Measurements from ENCODE around the gene PDLIM3.
"Not testable (repeated sequence)": the region's sequence is repeated elsewhere in the genome, so short reads cannot be mapped to it uniquely, and the experiment has no call there.

Gene PDLIM3

DNA sequence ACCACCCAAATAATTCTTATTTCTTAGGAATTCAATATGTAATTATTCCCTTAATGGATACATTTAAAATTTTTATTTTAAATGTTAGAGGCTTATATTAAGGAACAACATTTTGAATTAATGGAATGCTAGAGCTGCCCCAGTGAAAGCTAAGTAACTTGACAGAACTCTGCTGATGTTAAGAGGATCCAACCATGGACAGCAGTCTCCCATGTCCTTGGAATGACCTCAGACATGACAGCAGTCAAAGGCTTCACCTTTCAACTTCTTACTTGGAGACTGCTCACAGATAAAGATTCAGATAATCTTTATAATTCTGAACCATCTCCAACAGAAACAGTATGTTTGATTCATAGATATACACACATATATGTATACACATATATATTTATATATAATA is 17.2 kb downstream of the PDLIM3 start:
- FAIRE-seq: no peak

DNA sequence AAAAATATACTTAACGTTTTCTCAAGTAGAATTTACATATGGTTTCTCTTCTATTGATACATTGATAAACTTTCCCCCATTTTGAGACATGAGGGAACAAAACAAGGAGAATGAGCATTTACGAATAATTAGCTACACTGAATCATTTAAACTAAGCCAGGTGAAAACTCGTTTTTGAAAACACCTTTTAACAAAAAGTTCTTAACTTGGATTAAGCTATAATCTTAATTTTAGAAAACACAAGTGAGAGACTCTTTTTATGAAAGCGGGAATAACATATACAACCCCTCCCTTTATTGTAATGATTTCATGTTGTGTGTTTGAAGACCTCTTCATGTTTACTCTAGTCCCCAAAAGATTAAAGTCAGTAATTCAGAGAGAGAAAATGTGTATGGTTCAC is 20.1 kb downstream of the PDLIM3 start:
- no peak for FAIRE-seq

DNA sequence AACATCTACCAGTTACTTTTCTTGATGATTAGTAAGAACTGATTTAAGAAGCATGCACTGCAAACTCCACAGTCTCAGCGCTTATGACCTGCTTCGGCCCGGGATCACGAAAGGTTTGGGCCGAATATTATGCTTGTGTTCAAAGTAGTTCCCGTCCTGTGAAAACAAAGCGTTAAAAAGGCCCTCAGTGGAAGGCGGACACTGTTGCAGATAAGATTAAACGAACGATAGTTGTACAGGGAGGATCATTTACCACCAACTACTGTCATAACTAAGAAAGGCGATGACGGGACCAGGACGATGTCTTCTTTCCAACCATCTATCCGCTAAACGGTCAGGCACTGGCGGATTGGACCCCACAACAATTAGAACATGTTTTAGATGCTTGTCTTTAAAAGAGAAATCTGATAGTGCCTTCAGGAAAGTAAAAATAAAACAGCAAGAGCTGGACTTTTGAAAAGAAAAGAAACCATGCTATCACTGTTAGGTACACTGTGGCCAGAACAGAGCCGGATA is 21.1 kb downstream of the PDLIM3 start:
- FAIRE-seq: no peak

DNA sequence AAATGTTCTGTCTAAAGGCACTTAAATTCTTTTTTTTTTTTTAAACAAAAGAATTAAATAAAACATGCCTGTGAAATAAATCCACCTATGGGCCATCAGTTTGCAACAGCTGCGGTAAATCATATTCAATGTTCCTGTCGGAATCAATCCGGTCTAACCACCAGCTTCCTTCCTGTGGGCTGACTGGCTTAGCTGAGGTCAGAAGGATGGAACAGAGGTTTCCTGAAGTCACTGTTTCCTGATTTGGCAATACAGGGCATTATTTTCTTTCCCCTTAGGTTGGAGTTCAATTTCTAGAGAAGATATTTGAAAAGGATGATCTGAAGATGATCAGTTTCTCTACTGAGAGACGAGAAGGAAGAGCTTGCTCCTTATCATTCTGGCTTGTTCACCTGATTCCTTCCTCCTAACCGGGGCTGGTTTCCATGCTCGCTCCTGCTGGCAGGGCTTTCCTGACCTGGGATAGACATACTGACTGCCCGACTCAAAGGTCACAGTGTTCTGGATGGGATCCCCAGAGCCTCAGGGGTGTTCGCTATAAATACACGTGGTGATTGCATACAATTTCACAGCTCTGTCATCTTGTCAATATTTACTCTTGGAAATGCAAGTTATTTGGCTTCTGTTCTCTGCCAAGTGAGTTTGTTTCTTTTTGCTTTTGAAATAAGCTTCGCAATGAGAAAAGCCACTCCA is 21.7 kb downstream of the PDLIM3 start:
- FAIRE-seq: no peak

DNA sequence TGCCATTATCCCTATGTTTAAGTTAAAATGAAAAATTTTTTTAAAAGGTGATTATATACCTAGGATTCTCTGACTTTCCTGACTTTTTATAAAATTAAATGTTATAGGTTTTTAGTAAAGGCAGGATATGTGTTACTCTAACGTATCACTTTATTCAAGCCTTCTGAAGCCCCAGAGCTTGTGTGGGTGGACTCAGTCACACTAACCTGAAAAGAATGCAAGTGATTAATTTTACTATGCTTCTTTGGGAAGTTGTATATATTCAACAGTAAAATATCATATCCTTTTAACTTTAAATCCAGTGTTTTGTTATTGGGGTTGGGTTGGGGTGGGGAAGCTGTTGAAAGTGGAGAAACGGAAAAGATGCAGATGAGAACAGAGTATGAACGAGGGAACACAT is 22.8 kb downstream of the PDLIM3 start:
- no peak for FAIRE-seq

DNA sequence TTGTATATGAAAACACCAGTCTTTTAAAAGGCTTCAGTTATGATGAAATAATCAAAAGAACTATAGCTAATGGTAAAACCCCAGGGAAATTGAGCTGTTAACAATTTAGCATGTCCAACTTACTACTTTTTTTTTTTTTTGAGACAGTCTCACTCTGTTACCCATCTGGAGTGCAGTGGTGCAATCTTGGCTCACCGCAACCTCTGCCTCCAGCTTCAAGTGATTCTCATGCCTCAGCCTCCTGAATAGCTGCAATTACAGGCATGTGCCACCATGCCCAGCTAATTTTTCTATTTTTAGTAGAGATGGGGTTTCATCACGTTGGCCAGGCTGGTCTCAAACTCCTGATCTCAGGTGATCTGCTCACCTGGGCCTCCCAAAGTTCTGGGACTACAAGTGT is 24.1 kb downstream of the PDLIM3 start:
- not testable (repeated sequence) for FAIRE-seq

DNA sequence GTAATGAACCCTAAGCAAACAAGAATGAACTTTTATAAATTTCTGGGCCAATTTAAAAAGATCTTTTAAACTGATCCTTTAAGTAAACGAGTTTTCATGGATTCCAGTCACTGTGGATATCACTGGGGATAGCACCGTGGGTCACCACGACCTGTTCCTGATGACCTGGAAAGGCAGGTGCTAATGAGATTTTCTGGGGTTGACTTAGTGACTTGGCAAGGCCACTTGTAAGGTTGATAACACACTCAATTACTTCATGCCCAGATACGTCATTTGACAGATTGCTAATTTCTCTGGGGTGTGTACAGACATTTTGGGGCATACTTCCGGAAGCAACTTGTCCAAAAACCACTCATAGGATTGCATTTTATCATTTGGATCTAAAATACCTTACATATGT is 24.5 kb downstream of the PDLIM3 start:
- no peak for FAIRE-seq

DNA sequence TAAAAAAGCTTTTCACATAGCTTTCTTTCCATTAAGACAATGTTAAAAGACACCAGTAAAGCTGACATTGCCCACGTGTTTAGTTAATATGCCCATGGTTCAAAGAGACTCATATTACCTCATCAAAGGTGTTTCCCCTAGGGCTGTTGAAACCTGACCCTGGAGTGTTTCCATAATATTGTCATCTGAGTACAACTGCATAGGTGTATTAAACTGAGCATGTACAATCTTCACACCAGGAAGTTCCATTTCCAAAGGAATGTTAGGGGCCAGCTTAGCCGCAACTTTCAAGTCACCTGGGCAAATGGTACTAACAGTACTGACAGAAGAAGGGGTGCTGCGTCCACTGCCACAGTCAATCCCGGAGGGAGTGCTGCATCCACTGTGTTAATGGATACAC is 27.1 kb downstream of the PDLIM3 start:
- no peak for FAIRE-seq

DNA sequence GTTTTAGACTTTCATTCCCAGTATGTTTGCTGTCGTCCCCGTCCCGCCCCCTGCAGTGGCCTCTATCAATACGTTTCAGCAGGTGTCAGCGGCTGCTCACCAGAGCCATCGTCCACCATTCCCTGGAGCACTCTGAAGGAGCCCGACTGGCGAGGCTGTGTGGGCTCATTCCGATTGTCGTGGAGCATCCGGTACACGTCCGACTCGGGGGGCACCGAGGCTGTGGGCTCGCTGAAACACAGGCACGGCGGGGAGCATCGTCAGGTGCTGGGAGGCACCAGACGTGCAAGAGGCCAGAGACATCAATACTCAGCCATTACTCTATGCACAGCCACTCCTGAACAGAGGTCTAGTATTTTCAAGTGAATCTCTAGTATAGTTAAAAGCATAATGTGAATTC is 28.9 kb downstream of the PDLIM3 start:
- FAIRE-seq: no peak

DNA sequence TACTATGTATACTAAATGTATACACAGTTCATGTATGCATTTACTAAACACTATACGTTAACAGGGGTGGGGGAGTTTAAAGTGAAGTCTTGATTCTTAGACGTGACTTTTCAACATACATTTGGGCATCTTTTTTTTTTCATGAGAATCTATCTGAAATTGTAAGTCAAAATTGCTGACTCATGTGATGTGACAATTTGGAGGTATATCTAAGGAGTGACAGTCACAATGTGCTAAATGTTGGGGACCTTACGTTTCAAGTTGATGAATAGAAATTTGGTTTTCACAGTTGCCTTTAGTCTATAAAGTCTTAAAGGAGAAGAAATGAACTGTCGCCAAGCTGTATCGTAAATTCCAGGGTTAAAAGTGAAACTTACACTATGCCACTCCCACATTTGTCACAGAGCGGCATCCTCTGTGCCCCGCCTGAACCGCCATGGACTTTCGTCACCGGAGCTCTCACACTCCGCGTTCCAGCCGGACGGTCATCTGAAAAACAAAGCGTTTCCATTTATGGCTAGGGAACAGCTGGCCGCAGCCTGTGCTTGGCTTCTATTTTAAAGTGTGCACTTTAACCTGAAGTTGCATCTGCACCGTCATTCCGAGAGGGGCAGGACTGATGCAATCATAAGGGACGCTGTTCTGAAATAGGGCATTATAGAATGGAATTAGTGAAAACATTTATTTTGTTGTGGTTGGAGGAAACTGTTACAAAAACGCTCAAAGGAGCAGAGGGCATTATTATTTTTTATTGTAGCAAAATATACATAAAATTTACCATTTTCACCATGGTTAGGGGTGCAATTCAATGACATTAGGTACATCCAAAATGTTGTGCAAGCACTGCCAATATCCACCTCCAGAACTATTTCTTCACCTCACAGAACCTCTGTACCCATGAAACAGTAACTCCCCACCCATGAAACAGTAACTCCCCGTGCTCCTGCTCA is 30.9 kb downstream of the PDLIM3 start:
- no peak for FAIRE-seq

DNA sequence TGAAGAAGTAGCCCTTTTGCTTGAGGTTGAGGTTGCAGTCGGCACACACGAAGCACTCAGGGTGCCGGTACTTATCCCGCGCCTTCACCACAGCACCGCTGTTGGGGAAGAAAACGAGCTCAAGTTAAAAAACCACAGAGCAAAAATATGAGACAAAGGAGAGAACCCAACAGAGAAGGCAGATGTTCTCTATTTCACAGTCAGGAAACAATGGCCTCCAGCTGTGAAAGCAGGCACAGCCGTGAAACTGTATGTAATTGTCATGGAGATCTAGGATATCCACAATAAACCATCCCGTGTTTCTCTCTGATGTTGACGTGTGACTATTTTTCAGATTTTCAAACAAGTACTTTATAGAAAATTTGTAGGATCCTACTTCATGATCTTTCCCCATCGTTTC is 32.9 kb downstream of the PDLIM3 start:
- FAIRE-seq: no peak

DNA sequence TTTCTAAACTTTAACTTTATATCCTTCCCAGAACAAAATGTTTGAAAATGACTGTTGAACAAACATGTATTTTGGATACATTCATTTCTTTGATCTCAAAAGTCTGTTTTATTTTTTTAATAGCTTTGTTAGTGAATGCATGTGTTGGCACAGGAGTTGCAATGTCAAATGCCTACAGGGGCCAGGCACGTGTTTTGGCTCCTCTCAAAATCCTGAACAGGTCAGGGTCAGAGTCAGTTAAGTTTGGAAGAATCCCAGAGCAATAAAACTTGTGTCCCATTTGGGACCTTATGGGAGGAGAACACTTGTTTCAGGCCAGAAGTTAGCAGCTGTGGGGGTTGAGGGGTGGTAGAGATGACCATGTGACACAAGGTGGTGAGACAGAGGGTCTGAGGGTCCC is 34.7 kb downstream of the PDLIM3 start:
- FAIRE-seq: no peak

DNA sequence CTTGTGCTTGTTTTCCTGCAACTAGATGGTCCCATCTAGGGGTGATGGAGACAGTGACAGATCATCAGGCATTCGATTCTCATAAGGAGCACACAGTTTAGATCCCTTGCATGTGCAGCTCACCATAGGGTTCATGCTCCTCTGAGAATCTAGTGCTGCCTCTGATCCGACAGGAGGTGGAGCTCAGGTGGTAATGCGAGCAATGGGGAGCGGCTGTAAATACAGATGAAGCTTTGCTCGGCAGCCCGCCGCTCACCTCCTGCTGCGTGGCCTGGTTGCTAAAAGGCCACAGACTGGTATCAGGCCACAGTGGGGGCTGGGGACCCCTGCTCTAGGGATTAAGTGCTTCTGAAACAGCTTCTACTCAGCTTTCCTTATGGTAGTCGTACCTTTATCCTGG is 35.3 kb downstream of the PDLIM3 start:
- FAIRE-seq: no peak

DNA sequence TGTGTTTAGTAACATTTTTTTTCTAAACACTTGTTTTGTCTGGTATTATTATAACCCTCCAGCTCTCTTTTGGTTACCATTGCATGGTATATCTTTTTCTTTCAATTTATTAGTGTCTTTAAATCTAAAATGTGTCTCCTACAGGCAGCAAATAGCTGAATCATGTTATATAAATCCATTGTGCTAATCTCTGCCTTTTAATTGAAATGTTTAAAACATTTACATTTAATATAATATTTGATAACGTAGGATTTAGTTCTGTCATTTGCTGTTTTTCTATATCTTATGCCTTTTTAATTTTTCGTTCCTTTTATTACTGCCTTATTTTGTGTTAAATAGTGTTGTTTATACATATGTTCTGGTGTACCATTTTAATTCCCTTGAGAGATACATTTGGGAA is 46.7 kb downstream of the PDLIM3 start:
- FAIRE-seq: no peak

DNA sequence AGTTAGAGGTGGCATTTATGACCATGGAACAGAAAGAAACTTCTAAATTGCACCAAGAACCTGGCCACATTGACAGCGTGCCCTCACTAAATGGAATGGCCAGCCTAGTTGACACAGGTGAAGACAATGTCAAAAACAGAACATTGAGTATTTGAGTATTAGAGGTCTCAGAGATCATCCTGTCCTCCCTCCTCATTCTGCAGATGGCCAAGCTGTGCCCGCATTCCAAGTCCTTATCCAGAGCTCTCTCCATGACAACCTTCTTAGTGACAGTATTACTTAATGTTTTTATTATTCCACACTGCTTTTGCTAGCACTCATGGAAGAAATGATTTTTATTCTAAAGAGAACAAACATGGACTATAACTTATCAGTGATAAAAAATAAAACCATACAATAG is 53.9 kb downstream of the PDLIM3 start:
- no peak for FAIRE-seq

DNA sequence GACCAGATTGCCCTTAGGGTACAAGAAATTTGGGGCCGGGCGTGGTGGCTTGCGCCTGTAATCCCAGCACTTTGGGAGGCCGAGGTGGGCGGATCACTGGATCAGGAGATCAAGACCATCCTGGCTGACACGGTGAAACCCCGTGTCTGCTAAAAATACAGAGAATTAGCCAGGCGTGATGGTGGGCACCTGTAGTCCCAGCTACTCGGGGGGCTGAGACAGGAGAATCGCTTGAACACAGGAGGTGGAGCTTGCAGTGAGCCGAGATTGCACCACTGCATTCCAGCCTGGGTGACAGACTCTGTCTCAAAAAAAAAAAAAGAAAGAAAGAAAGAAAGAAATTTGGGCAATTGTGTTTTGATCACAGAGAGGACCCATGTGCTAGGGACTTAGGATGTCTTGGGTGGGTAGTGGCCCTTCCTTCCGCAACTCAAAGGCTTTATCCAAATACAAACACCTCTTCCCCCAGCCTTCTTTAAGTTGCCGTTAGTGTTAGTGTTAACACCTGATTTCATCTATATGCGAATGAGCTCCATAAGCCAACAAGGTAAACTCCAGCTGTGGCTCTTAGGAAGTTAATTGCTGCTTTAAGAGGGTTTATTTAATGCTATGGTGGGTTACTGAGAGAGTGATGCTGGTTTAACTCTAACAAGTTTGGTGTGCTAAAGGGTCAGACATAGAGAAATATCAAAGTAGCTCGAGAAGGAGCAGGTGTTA is 55.1 kb downstream of the PDLIM3 start:
- FAIRE-seq: no peak

DNA sequence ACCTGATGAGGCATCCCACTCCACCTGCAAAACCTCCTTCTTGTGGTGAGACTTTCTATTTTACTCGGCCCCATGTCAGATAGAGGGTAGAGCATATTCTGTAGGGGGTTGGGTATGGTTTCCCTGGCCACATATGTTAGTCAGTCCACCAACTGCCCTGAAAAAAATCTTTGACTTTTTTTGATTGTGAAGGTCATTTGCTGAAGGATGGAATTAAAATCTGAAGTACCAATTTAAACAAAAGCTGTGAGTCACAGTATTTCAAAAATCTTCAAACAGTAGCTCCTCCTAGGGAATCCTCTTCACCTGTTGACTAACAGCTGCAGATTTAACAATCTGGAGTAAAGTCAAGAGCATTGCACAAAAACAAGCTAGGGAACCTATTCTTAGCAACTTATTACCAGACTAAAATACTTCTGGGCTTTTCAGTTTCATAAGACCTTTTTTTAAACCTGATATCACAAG is 55.8 kb downstream of the PDLIM3 start:
- no peak for FAIRE-seq

DNA sequence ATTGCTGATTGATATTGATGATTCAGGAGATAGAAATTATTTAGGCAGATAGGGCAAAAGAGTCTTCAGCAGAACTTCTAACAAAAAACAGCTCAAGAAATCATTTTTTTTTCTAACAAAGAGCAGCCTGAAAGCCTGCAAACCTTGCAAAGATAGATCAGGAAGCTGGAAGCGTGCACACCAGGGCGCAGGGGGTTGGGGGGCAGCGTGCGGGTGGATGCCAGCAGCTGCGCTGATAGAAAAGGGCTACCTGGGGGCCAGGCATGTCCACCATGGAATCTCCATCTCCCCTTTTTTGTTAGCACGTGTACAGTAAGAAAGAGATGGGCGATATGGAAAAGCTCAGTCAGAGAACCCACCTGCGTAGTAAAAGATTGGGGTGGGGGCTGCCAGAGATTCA is 62.1 kb downstream of the PDLIM3 start:
- FAIRE-seq: no peak

DNA sequence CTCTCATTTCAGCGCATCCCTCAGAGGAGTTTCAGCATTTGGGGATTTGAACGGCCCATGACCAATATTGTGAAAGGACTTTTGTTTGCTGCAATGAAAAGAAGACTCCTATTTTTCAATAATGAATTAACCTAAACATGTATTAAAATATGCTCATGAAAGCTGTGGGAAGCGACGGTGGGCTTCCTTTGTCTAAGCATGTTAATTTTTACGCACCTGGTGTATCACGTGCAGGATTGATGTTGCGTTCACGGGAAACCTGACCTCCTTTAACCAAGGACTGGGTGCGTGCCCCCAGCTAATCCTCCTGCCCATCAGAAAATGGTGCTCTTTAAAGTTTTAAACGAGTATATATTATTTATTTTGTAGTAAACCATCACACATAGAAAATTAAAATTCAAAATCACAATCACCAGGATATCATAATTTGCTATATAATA is 63.2 kb downstream of the PDLIM3 start:
- FAIRE-seq: no peak

DNA sequence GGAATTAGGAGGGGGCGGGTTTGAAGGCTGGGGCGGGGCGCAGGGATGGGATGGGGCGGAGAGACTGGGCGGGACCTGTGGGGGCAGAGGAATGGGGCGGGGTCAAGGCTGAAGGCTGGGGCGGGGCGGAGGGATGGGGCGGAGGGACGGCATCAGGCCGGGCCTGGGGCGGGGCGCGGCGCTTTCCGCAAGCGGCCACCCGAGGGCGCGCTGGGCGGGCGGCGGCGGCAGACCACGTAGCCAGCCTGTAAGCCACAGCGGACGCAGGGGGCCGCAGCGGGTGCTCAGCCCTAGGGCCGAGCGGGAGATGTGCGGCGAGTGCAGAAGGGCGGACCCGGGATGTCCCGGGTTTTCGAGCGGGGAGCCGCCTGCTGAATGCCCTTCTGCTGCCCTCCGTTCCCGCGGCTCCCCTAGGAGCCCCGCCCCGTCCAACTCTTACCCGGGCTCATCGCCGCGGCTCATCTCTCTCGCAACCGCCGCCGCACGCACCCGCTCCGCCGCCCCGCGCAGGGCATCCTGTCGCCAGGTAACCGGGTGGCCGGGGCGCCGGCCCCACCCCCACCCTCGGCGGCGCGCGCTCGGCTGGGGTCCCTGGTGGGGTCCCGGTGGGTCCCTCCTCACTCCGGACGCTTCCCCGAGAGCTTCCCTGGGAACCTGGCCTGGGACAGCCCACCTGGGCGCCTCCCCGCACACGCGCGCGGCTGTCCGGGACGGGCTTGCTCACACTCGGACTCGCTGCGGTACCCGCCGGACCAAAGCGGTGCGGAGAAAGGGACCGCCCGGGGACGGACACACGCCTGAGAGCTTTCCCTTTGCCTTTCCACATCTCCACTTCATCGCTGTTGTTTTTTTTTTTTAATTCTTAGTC is 63.8 kb downstream of the PDLIM3 start, which contains the start of gene CCDC110:
TSS of gene CCDC110 (minus strand) at position 499 of the 868 bp plus-strand sequence. CDS start at position 449, 50 bp downstream.
- FAIRE-seq: no peak

DNA sequence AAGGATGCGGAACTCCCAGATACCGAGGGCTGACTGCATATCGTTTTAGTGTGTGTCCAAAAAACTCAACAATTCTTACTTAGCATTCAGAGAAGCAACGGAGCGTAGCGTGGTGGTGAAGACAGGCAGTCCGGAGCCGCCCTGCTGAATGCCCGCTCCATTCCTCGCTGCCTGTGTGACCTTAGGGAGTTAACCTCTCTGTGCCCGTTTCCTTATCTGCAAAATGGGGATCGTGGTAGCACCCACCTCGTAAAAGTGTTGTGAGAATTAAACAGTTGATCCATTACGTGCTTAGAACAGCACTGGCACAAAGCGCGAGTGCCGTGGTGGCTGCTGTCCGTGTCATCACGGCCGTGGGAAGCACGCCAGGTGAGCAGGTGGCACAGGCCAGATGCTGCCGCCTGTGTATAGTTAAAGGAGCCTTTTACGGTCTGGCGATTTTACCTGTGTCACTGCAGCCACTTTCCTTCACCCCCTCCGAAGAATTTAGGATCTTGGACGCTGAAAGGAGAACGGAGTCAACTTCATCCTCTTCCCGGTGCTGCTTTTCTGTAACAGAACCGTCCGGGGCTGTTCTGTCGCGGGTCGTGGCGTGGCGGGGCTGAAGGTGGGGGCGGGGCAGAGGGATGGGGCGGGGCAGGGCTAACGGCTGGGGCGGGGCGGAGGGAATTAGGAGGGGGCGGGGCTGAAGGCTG is 64.7 kb downstream of the PDLIM3 start:
- FAIRE-seq: no peak

Measured in endometrium (tissue), 2 donors.